ENCODE measurements around the gene AP3M1.
"Not testable (repeated sequence)": the region's sequence is repeated elsewhere in the genome, so short reads cannot be mapped to it uniquely, and the experiment has no call there.

AP3M1 gene

GRCh38 chr10:74163319-74164068 is 12.9 kb upstream of the AP3M1 start:
- DNase-seq (ENCODE audit: low spot score) = no peak

DNA sequence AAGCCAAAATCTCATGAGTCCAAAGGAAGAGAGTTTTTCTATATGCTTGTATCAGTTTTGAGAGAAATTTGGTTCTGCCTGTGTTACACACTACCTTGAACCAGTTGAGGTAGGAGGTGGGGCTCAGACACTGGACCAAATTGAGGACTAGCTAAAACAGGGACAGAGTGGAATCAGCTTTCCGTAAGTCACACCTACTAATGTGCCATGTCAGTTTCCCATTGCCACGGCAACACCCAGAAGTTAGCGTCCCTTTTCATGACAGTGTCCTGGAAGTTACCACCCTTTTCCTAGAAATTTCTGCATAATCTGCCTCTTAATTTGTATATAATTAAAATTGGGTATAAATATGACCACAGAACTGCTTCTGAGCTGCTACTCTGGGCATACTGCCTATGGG is 9.4 kb upstream of the AP3M1 start:
- DNase-seq (ENCODE audit: low spot score) = no peak

DNA sequence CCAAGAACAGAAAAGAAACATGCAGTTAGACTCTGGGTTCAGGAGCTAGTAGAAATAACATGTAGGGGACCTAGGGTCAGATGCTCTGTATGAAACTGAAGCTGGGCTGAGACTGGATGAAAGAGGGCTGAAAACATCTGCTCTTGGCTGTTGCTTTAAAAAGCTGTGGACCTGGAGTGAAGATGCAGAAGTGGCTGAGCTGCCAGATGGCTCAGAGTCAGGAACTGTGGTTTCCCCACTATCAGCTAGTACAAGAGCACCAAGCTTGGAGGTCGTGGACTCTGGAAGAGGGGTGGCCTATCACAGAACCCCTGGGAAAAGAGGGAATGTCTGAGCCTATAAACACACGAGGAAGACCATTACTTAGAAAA is 6.3 kb upstream of the AP3M1 start:
- no peak for DNase-seq (ENCODE audit: low spot score)

DNA sequence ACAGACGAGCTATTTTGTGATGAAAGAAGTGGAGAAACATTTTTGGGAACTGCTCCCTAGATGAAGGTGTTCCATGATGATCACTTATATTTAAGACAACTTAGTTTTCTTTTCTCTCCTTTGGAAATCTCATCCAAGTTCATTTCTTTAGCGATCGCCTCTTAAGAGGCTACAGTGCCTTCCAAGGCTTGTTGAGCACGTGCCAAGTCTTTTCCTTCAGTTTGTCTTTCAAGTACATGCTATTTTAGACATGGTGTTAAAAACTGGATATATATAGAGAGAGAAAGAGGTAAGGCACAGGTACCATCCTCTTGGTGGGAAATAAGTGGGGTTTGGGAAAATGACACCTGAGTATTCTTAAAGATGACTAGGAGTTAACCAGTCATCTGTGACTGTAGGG is 3.0 kb upstream of the AP3M1 start:
- DNase-seq (ENCODE audit: low spot score) = no peak

- no peak for DNase-seq (ENCODE audit: low spot score)
These were observed 2.5 kb upstream of the AP3M1 start for GRCh38 chr10:74153123-74153522.

GRCh38 chr10:74151879-74152722 is 1.5 kb upstream of the AP3M1 start:
- no peak for DNase-seq (ENCODE audit: low spot score)

DNA sequence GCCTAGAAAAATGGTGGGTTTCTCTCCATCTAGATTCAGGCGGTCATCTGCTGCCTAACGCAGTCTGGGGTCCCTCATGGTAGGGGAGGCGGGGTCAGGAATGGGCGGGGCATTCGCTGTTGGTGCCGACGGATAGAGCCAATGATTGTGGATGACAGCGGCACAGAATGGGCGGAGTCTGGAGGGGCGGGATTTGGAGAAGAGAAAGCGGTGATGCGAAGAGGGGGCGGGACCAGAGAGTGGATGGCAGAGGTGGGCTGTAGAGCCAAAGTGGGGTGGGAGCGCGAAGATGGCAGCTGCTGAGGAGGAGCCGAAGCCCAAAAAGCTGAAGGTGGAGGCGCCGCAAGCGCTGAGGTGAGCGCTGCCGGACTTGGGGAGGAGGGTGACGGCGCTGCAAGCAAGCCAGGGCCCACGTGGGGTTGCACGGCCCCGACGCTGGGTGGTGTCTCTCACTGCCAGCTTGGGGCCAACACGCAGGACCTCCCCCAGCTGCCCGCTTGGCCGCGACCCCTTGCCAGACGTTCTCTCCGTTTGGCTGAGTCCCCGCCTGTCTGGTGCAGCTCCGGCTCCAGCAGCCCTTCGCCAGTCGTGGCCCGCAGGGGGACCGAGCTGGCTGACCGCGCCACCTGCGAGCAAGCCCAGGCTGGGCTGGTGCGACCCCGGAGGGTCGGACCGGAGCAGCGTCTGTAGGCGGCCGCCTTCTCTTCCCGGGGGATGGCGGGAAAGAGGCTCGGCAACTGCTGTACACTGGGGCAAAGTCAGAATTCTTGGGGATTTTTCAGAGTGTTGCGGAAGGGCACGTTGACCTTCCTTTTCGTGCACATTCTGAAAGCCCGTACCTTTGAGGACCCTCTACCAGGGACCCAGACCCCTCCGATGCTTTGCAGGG is 606 bp upstream of the AP3M1 start, which contains the start of gene ADK:
Gene ADK (plus strand): TSS at position 232 of the 889 bp plus-strand sequence. CDS start 58 bp downstream, at position 290.
- DNase-seq (ENCODE audit: low spot score) = peak; percentile 99

DNA sequence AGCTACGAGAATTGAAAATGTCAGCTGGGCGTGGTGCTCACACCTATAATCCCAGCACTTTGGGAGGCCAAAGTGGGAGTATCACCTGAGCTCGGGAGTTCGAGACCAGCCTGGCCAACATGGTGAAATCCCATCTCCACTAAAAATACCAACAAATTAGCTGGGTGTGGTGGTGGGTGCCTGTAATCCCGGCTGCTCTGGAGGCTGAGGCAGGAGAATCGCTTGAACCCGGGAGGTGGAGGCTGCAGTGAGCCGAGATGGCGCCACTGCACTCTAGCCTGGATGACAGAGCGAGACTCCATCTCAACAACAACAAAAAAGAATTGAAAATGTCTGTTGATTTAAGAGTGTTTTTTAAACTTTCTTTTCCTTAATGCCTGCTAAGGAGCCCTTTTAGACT is 3.6 kb downstream of the AP3M1 start:
- DNase-seq (ENCODE audit: low spot score) = not testable (repeated sequence)

GRCh38 chr10:74145133-74145532 is 5.5 kb downstream of the AP3M1 start:
- no peak for DNase-seq (ENCODE audit: low spot score)

GRCh38 chr10:74140553-74140952 is 10.1 kb downstream of the AP3M1 start:
- DNase-seq (ENCODE audit: low spot score) = no peak

DNA sequence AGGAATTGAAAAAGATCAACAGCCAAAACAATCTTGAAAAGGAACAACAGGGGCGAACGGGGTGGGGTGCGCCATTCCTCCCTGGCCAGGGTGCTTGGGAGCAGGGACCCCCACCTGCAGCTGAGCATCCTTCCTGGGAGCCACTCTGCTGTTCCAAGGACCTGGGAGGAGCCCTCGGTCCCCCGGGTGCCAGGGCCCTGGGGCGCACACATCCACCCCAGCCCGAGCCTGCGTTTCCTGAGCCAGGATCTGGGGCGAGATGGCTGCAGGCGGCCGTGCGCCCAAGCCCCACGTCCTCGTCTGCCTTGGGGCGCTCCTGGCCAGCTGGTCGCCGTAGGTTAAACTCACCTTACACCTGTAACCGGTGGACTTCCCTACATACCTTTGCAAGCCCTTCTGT is 10.6 kb downstream of the AP3M1 start:
- no peak for DNase-seq (ENCODE audit: low spot score)

GRCh38 chr10:74138596-74138995 is 12.0 kb downstream of the AP3M1 start:
- not testable (repeated sequence) for DNase-seq (ENCODE audit: low spot score)

- DNase-seq (ENCODE audit: low spot score) = no peak
These were observed 12.6 kb downstream of the AP3M1 start for GRCh38 chr10:74137992-74138391.

DNA sequence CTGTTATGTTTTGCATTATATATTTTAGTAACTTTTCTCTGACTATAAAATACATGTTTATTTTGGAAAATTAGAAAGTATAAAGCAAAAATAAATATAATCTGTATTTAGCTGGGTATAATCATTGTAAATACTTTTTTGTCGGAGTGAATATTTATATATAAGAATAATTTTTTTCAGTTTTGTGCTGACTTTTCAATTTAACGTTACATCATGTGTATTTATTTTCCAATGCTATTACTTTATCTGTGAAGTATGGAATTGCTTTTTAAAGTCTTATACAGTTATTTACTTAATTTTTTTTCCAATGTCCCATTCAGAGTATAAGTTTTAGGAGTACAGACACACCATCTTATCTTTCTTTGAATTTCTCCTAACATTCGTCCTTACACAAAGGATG is 15.2 kb downstream of the AP3M1 start:
- DNase-seq (ENCODE audit: low spot score) = no peak

GRCh38 chr10:74133923-74134820 is 16.5 kb downstream of the AP3M1 start:
- no peak for DNase-seq (ENCODE audit: low spot score)

DNA sequence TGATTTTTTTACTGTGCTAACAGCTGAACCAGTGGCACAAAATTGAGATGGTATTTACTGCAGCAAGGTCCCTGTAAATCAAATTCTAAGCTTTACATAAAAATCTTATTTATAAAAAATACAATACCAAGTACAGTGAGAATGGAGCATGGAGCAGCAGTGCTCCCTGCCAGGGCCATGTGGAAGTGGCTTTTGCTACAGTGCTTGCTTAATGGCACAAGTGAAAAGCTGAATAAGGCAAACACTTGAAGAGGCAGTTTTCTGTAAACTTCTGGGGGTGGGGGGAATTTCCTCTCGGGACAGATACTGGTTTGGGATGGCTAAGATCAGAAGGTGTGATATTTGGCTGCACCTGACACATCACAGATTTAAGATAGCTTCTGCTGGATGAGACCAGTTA is 27.5 kb downstream of the AP3M1 start:
- DNase-seq (ENCODE audit: low spot score) = no peak

GRCh38 chr10:74122060-74122459 is 28.6 kb downstream of the AP3M1 start:
- no peak for DNase-seq (ENCODE audit: low spot score)

DNA sequence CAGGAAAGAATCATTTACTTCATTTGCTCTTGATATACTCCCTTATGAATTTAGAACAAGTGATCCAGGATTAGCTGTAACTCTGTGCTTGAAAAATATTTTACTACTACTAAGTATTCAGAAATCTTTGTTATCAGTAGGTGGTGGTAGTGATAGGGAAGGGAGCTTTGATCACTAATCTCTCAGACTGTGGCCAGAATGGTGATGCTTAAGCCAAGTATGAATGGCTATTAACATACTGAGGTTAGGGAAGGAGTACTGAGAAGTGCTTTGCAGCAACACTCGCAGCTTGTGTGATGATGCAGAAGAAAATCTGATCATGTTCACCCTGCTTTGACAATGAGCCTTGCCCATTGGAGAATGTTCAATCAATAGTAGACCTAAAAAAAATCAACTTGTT is 29.3 kb downstream of the AP3M1 start:
- DNase-seq (ENCODE audit: low spot score) = no peak

- no peak for DNase-seq (ENCODE audit: low spot score)
These were observed 29.7 kb downstream of the AP3M1 start for GRCh38 chr10:74120911-74121310.

DNA sequence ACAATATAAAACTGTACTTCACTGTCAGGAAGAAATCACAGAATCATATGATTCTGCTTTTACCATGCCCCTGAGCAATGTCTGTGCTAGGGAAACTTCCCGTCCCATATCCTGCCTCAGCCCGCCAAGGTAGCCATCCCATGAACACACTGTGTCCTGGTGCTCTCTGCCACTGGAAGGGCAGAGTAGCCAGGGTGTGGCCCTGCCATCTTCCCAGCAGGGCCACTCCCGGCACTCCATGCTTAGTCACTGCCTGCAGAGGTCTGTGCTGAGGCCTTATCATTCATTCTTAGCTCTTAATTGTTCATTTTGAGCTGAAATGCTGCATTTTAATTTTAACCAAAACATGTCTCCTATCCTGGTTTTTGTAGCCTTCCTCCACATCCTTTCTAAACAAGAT is 31.8 kb downstream of the AP3M1 start:
- no peak for DNase-seq (ENCODE audit: low spot score)

- DNase-seq (ENCODE audit: low spot score) = no peak
These were observed 32.9 kb downstream of the AP3M1 start for GRCh38 chr10:74117738-74118137.
